Ovary (tissue), 9 donors: ENCODE data around the gene NEDD9. TPM values are rescaled to one million over a fixed set of nuclear protein-coding genes. Genes with fewer than 3 reads are reported as not detected.

ENCODE experiments used
- DNase-seq, 5 donors: peaks; one replicate each; pipeline ENCODE4 v3.0.0-alpha.2; 2019 to 2020
- H3K27ac ChIP-seq, 2 donors: fragments of 200-600 bp; one replicate each; pipeline versions ENCODE4 v1.5.1 to v1.8.0; 2019 to 2022
- H3K27me3 ChIP-seq: fragments of 200-600 bp; one replicate; pipeline ENCODE4 v1.8.0; 2022
- H3K36me3 ChIP-seq: fragments of 200-600 bp; sonication (generic); one replicate; pipeline ENCODE4 v1.5.1; 2019
- H3K4me1 ChIP-seq: one replicate; pipeline ENCODE4 v1.8.1; 2013; ENCODE audit warnings: mild to moderate bottlenecking, moderate library complexity; ENCODE audit not compliant: insufficient read depth
- H3K4me3 ChIP-seq: fragments of 200-600 bp; sonication (generic); one replicate; pipeline ENCODE4 v1.5.1; 2017
- H3K9me3 ChIP-seq, 2 donors: fragments of 200-600 bp in 1 of 2; sonication (generic) in 1 of 2; one replicate each; pipeline versions ENCODE4 v1.5.1 to v1.8.1; 2013 to 2019; ENCODE audit warnings: mild to moderate bottlenecking in 1 of 2, moderate library complexity in 1 of 2
- EP300 ChIP-seq: sonication (generic); formaldehyde crosslinking; IDR thresholded peaks from one replicate; pipeline ENCODE4 v1.6.1; 2017; ENCODE audit warnings: antibody characterized with exemption
- POLR2A ChIP-seq: fragments of 450-650 bp; IDR thresholded peaks from one replicate; pipeline ENCODE4 v1.6.1; 2017; ENCODE audit warnings: antibody characterized with exemption, mild to moderate bottlenecking, moderate library complexity
- WGBS, 3 donors: extraction: QIAGEN DNeasy Blood & Tissue Kit in 1 of 3; methylation state at CpG; one replicate each; pipeline versions ENCODE4 v1.1.5 to v1.1.7; 2013 to 2017; 5-methylcytosine and 5-hydroxymethylcytosine counted together
- intact Hi-C, 4 donors: fragments of 100-400 bp; cut with DNase I; formaldehyde crosslinking; loops; one replicate each; pipeline versions ENCODE4 v1.11.0 to v1.15.1; 2022 to 2023
- polyA plus RNA-seq, 2 donors: library from polyadenylated mRNA; stranded (reverse); fragments of 200-250 nt in 1 of 2; fragments of 350-450 nt in 1 of 2; fragmentation: Illumina TruSeq in 1 of 2; extraction: RNeasy Lipid Tissue Mini Kit (QIAGEN cat#74804) in 1 of 2; gene quantifications; one replicate each; pipeline ENCODE4 v1.2.3, GENCODE V29; 2013 to 2014
- total RNA-seq, 7 donors: library from RNA; depleted of rRNA in 2 of 7; stranded (reverse); fragments of >200 nt in 2 of 7; fragmentation: NEBNext Ultra II Directional in 3 of 7; extraction: Animal tissue kit (Norgen Biotek cat#: 25700) in 3 of 7; gene quantifications; one replicate each; pipeline versions ENCODE4 v1.1.0 to v1.2.4, GENCODE V29; 2016 to 2023
- TF ChIP-seq, protein P1 (sequence below), 3 donors: fragments of 450-650 bp in 2 of 3; fragments of 200-600 bp in 1 of 3; IDR thresholded peaks; one replicate each; pipeline versions ENCODE4 v1.5.1 to v1.8.0; 2016 to 2022; ENCODE audit warnings: antibody characterized with exemption in 3 of 3, mild to moderate bottlenecking in 1 of 3
- donor health status: DM: no; HTN: no; CAD: no; lungs with moderate emphysema.
- donor health status: DM: no; HTN: no; CAD: no.
- donor health status: Bipolar disorder and iron deficiency.
- donor health status: DM: yes; HTN: yes; CAD: no.
- donor health status: DM: no; HTN: no; CAD: no.
- donor health status: DM: yes; HTN: yes; CAD: no.

NEDD9 gene
- total and polyA plus RNA-seq, 9 donors: 5.0 to 49.4 (median 13.7) TPM

DNA sequence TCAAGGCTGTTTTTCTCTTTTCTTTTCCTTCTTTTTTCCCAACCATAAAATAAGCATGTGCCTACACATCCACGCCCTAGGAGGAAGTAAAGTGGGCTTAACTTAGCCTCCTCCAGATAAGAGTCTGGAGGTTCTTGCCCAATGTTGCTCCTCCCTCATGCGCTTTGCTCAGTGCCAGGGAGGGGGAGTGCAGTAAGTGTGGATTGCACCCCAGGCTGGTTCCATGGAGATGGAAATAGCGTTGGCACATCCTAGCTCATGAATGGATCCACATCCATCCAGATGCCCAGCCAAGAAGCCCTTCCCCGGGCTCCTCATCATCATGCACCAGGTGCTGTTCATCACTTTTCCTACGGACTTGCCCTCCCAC lies 58.2 kb downstream of the NEDD9 start:
- intact Hi-C loops: loop anchor here in 1 of 4 donors (10.0 kb wide), 1 partner anchor 321 kb away; no protein-coding TSS in a partner anchor
- H3K4me1 ChIP-seq: no peaks in the 10 kb centered on the region
- H3K27ac ChIP-seq: no peak overlapping the region
- DNase-seq: no peak
- H3K9me3 ChIP-seq: no peaks in the 10 kb centered on the region
- H3K36me3 ChIP-seq: no peaks in the 10 kb centered on the region
- no peak overlapping the region for H3K4me3 ChIP-seq
- TF ChIP-seq POLR2A (no peak), EP300 (no peak)
- TF ChIP-seq, protein P1, sequence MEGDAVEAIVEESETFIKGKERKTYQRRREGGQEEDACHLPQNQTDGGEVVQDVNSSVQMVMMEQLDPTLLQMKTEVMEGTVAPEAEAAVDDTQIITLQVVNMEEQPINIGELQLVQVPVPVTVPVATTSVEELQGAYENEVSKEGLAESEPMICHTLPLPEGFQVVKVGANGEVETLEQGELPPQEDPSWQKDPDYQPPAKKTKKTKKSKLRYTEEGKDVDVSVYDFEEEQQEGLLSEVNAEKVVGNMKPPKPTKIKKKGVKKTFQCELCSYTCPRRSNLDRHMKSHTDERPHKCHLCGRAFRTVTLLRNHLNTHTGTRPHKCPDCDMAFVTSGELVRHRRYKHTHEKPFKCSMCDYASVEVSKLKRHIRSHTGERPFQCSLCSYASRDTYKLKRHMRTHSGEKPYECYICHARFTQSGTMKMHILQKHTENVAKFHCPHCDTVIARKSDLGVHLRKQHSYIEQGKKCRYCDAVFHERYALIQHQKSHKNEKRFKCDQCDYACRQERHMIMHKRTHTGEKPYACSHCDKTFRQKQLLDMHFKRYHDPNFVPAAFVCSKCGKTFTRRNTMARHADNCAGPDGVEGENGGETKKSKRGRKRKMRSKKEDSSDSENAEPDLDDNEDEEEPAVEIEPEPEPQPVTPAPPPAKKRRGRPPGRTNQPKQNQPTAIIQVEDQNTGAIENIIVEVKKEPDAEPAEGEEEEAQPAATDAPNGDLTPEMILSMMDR (IDR thresholded peaks at IDR 0.05): no peak
- H3K27me3 ChIP-seq: no peaks in the 10 kb centered on the region
- WGBS, 3 donors: 90 to 96% (median 93%) methylated on average over 5 of the region's 5 CpGs

DNA sequence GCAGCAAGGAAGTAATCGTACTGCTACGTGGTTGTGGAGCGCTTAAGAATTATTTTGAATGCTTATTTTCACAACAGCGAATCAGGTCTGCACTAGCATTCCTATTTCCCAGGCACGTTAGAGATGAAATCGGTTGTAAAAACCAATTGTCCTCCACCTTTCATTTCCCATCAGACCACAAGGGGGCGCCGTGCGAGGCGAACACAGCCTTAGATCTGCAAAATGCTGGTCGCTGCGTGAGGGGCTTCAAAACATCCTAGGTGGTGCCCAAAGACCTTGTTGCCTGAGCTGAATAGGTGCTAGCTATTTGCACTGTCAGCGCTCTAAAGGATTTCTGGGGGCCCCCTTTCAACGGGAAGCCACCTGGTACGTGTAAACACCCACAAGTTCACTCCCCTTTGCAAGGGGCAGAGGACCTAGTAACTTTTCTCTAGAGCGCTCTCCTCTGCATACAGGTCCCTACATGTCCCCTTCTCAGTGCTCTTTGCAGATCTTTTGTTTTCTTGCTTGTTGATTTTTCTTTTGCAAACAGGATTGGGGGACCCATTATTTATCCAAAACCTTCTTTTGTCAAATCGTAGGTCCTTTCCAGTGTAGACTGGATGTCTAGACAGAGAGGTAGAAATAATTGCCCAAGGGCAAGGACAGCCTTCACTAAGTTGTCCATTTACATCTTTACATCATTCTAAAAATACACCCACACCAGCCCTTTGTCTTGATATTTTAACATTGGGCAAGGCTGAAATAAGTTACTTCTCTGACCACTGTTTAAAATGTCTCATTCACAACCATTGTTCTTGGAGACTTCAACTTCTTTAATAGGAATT lies 59.8 kb downstream of the NEDD9 start:
- WGBS, 3 donors: 29 to 32% (median 30%) methylated on average over 17 of the region's 17 CpGs
- Histone ChIP-seq H3K4me1 (no peaks in the 10 kb centered on the region), H3K27ac (no peak overlapping the region), H3K4me3 (no peak overlapping the region), H3K27me3 (no peaks in the 10 kb centered on the region), H3K9me3 (no peaks in the 10 kb centered on the region), H3K36me3 (no peaks in the 10 kb centered on the region)
- TF ChIP-seq, protein P1 (IDR thresholded peaks at IDR 0.05): peak; percentile 55 to 62 (median 59)
- no peak for TF ChIP-seq EP300
- intact Hi-C loops: loop anchor here in 1 of 4 donors (10.0 kb wide), 1 partner anchor 322 kb away; no protein-coding TSS in a partner anchor
- DNase-seq: peak; percentile 31 to 70 (median 66)

DNA sequence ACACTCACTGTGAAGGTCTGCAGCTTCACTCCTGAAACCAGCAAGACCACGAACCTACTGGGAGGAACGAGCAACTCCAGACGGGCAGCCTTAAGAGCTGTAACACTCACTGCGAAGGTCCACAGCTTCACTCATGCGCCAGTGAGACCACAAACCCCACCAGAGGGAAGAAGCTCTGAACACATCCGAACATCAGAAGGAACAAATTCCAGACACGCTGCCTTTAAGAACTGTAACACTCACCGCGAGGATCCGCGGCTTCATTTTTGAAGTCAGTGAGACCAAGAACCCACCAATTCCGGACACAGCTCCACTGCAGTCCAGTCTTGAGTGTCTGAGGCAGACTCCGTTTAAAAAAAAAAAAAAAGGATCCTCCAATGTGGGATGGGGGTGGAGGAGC lies 60.5 kb downstream of the NEDD9 start:
- Histone ChIP-seq H3K27me3 (no peaks in the 10 kb centered on the region), H3K9me3 (no peaks in the 10 kb centered on the region), H3K4me1 (no peaks in the 10 kb centered on the region), H3K27ac (no peak overlapping the region), H3K36me3 (no peaks in the 10 kb centered on the region), H3K4me3 (no peak overlapping the region)
- intact Hi-C loops: loop anchor here in 1 of 4 donors (10.0 kb wide), 1 partner anchor 323 kb away; no protein-coding TSS in a partner anchor
- 94 to 96% (median 95%) methylated on average over 13 of the region's 13 CpGs for WGBS, 3 donors
- TF ChIP-seq EP300: no peak
- TF ChIP-seq, protein P1 (IDR thresholded peaks at IDR 0.05): no peak
- TF ChIP-seq POLR2A: no peak
- DNase-seq: no peak

DNA sequence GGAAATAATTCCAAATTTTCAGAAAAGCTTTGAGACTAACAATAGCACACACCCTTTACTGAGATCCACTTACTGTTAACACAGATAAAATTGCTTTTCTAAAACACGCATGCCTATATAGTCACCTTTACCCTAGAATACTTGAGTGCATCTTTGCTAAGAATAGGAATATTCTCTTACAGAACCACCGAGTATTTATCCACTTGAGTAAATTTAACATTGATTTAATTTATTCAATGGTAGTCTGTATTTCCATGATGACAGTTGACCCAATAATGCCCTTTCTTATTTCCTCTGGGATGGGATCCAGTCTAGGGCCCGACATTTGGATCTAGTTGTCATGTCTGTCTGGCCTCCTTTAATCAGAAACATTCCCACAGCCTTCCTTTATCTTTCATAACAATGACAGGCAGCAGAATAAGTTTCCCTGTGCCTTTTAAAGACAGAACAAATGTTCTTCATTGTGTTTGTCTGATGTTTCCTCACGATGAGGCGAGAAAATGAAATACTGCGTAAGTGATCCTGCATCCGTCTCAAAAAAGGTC lies 64.3 kb downstream of the NEDD9 start:
- Histone ChIP-seq H3K4me3 (no peak overlapping the region), H3K27me3 (no peaks in the 10 kb centered on the region), H3K4me1 (no peaks in the 10 kb centered on the region), H3K27ac (no peak overlapping the region), H3K36me3 (no peaks in the 10 kb centered on the region), H3K9me3 (no peaks in the 10 kb centered on the region)
- WGBS, 3 donors: 67 to 70% (median 69%) methylated on average over 7 of the region's 7 CpGs
- TF ChIP-seq EP300 (no peak), POLR2A (no peak)
- TF ChIP-seq, protein P1 (IDR thresholded peaks at IDR 0.05): no peak
- intact Hi-C loops: no loop called here
- DNase-seq: no peak
